Peyer's patch (tissue), 4 donors: ENCODE results near the gene FAT1.

Experiments
- CTCF ChIP-seq, 6 experiments: fragments of 450-650 bp in 4 of 6; fragments of 200-600 bp in 2 of 6; sonication (generic) in 1 of 6; IDR thresholded peaks; one replicate each; pipeline ENCODE4 v1.5.1; 2017 to 2019; ENCODE audit warnings: antibody characterized with exemption in 6 of 6, mild to moderate bottlenecking in 3 of 6, moderate library complexity in 1 of 6
- POLR2A ChIP-seq, 2 donors: fragments of 450-650 bp; IDR thresholded peaks; one replicate each; pipeline ENCODE4 v1.5.1; 2017; ENCODE audit warnings: antibody characterized with exemption in 2 of 2, mild to moderate bottlenecking in 2 of 2, moderate library complexity in 2 of 2

- TF ChIP-seq CTCF (IDR thresholded peaks at IDR 0.05) (no peak), POLR2A (IDR thresholded peaks at IDR 0.05) (no peak)
These were observed 44.1 kb upstream of the FAT1 start for GRCh38 chr4:186767794-186768193.
